Measurements from ENCODE around the gene TACO1.
A peak's percentile ranks its signal among the peaks of the same experiment; 100 is the strongest.

The TACO1 gene

GRCh38 chr17:63588797-63589196, 11.9 kb upstream of the TACO1 start:
- no peak for TF ChIP-seq ELK4 (IDR thresholded peaks at IDR 0.05; ENCODE audit: borderline replicate concordance, low read depth, low read length)
- TF ChIP-seq ZNF280C (tag by site-specific recombination; IDR thresholded peaks at IDR 0.05), result no peak
- no peak for TF ChIP-seq ZNF610 (tag by site-specific recombination; IDR thresholded peaks at IDR 0.05; ENCODE audit: borderline replicate concordance)
- no peak for TF ChIP-seq ZNF692 (tag by site-specific recombination; IDR thresholded peaks at IDR 0.05)
- TF ChIP-seq TCF7L2 (IDR thresholded peaks at IDR 0.05; ENCODE audit: borderline replicate concordance, low read depth, low read length), result no peak
- ChIA-PET POLR2A (no interaction called here), CTCF (interaction anchor here (1.1 kb wide), 1 partner anchor 153 kb away, joined by 3 read pairs; no protein-coding TSS in a partner anchor)
- Histone ChIP-seq H3K9me3 (ENCODE audit: control insufficient read depth, insufficient read depth, low read depth, low read length) (no peaks in the 10 kb centered on the region), H3K4me1 (ENCODE audit: control insufficient read depth, insufficient read depth, low read length) (no peaks in the 10 kb centered on the region), H3K4me3 (ENCODE audit: low read depth, low read length) (no peak overlapping the region), H3K27ac (ENCODE audit: extremely low read depth, low read depth, low read length) (no peak overlapping the region), H3K36me3 (ENCODE audit: control insufficient read depth in 2 of 2, insufficient read depth in 1 of 2, low read length in 2 of 2) (peaks cover 62 to 91% of the 10 kb centered on the region in 2 experiments)

GRCh38 chr17:63589646-63590045, 11.0 kb upstream of the TACO1 start:
- POLR2A ChIA-PET, result no interaction called here
- CTCF ChIA-PET, result interaction anchor here (1.1 kb wide), 1 partner anchor 154 kb away, joined by 3 read pairs; no protein-coding TSS in a partner anchor
- H3K4me3 ChIP-seq (ENCODE audit: low read depth, low read length), result no peak overlapping the region
- H3K9me3 ChIP-seq (ENCODE audit: control insufficient read depth, insufficient read depth, low read depth, low read length), result no peaks in the 10 kb centered on the region
- H3K36me3 ChIP-seq (ENCODE audit: control insufficient read depth in 2 of 2, insufficient read depth in 1 of 2, low read length in 2 of 2), result peaks cover 62 to 89% of the 10 kb centered on the region in 2 experiments
- H3K4me1 ChIP-seq (ENCODE audit: control insufficient read depth, insufficient read depth, low read length), result no peaks in the 10 kb centered on the region
- H3K27ac ChIP-seq (ENCODE audit: extremely low read depth, low read depth, low read length), result no peak overlapping the region
- no peak for TF ChIP-seq ZBTB44 (tag by site-specific recombination; IDR thresholded peaks at IDR 0.05)
- no peak for TF ChIP-seq SALL2 (tag by site-specific recombination; IDR thresholded peaks at IDR 0.05; ENCODE audit: borderline replicate concordance)
- TF ChIP-seq ZNF366 (tag by site-specific recombination; conservative IDR thresholded peaks at IDR 0.05), result no peak
- TF ChIP-seq ZIC2 (tag by site-specific recombination; IDR thresholded peaks at IDR 0.05), result no peak
- no peak for TF ChIP-seq ZNF24 (tag by site-specific recombination; IDR thresholded peaks at IDR 0.05)
- no peak for TF ChIP-seq ZNF692 (tag by site-specific recombination; IDR thresholded peaks at IDR 0.05)
- TF ChIP-seq MZF1 (tag by site-specific recombination; IDR thresholded peaks at IDR 0.05; ENCODE audit: borderline replicate concordance), result no peak

GRCh38 chr17:63592797-63593196, 7.9 kb upstream of the TACO1 start:
- H3K4me3 ChIP-seq (ENCODE audit: low read depth, low read length), result no peak overlapping the region
- TF ChIP-seq PRDM1 (tag by site-specific recombination; IDR thresholded peaks at IDR 0.05) (0 out of 2 replicates have a peak, but pooled peaks have one; percentile 31), ZNF555 (tag by site-specific recombination; conservative IDR thresholded peaks at IDR 0.05) (no peak)
- H3K36me3 ChIP-seq (ENCODE audit: control insufficient read depth in 2 of 2, insufficient read depth in 1 of 2, low read length in 2 of 2), result peaks cover 36 to 60% of the 10 kb centered on the region in 2 experiments
- H3K27ac ChIP-seq (ENCODE audit: extremely low read depth, low read depth, low read length), result no peak overlapping the region
- ChIA-PET POLR2A (interaction anchor here (0.6 kb wide), 1 partner anchor 24 kb away, joined by 5 read pairs; no protein-coding TSS in a partner anchor), CTCF (interaction anchor here (0.7 to 2.0 kb wide), 5 partner anchors 15 to 114 kb away, joined by 3 to 7 read pairs (median 4); no protein-coding TSS in a partner anchor)
- H3K4me1 ChIP-seq (ENCODE audit: control insufficient read depth, insufficient read depth, low read length), result no peaks in the 10 kb centered on the region
- H3K9me3 ChIP-seq (ENCODE audit: control insufficient read depth, insufficient read depth, low read depth, low read length), result no peaks in the 10 kb centered on the region
